SH-SY5Y (cell line): ENCODE results near the gene GRWD1.

Experiments
- GATA2 ChIP-seq: IDR thresholded peaks from 2 replicates; pipeline ENCODE4 v1.6.1; 2011; ENCODE audit warnings: mild to moderate bottlenecking, low read depth, low read length
- GATA3 ChIP-seq: IDR thresholded peaks from 2 replicates; pipeline ENCODE4 v1.6.1; 2011; ENCODE audit warnings: low read depth, mild to moderate bottlenecking, low read length, moderate library complexity

GRWD1 gene

DNA sequence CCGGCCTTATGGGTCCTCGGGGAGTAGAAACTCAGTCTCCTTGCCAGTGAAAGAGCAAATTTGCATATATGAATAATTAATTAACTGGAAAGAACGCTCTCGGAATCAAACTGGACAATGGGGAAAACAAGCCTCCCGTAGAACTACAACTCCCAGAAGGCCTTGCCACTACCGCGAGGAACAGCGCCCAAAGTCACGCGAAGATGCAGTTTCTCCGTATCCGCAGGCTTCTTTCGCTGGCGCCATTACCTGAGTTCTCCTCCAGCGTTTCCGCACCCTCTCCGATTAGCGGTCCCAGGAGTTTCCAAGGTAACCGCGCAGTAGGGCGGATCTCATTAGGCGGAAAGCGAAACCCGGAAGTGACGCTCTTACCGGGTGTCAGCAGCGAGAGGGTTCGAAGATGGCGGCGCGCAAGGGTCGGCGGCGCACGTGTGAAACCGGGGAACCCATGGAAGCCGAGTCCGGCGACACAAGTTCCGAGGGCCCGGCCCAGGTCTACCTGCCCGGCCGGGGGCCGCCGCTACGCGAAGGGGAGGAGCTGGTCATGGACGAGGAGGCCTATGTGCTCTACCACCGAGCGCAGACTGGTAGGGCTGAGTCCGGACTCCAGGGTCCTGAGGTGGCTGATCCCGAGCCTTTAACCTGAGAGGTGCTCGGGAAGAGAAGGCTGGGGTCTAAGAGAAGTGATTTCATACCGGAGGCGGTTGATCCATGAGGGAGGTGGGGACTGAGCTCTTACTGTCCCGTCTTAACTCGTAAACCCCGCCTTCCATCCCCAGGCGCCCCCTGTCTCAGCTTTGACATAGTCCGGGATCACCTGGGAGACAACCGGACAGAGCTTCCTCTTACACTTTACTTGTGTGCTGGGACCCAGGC, at the start of gene GRWD1:
TSS of gene GRWD1 (plus strand) at position 378 of the 876 bp plus-strand sequence. CDS start at position 401, 23 bp downstream.
- TF ChIP-seq GATA2 (no peak), GATA3 (no peak)

DNA sequence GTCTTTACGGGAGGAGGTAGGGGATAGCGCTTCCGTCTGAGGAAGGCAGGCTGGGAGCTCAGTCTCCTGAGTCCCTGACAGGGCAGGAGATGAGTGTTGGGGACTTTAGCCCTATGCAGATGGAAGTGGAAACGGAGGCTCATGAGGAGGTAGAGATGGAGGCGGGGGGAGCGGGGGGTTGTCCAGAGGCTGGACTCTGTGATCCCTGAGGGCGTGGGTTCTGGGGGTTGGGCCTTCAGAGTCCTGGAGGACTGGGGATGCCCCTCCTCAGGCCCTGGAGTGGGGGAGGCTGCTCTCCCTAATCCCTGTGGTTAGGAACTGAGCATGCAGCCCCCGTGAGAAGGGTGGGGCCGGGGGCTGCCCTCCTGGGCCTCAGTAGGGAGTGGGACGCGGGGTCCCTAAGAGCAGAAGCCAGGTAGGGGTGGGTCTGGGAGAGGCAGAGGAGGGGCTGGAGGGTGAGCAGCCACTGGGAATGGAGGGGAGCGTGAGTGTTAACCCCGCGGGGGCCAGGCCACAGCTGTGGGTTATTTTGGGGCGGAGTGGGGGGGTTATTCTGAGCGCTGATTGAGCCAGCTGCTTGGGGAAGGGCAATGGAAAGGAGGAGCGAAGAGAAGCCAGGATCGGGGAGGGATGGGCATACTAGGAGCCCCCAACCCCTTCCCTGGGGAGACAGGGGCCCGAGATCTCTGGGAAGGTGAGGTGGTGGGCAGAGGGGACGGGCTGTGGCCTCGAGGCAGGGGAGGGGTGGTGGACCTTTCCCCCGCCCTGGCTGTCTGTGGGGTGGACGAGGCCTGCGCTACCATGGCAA, 49.6 kb upstream of the GRWD1 start:
- TF ChIP-seq GATA2 (no peak), GATA3 (no peak)

- TF ChIP-seq GATA3, result no peak
- TF ChIP-seq GATA2, result no peak
These were observed 49.0 kb upstream of the GRWD1 start for GRCh38 chr19:48396824-48397176.

DNA sequence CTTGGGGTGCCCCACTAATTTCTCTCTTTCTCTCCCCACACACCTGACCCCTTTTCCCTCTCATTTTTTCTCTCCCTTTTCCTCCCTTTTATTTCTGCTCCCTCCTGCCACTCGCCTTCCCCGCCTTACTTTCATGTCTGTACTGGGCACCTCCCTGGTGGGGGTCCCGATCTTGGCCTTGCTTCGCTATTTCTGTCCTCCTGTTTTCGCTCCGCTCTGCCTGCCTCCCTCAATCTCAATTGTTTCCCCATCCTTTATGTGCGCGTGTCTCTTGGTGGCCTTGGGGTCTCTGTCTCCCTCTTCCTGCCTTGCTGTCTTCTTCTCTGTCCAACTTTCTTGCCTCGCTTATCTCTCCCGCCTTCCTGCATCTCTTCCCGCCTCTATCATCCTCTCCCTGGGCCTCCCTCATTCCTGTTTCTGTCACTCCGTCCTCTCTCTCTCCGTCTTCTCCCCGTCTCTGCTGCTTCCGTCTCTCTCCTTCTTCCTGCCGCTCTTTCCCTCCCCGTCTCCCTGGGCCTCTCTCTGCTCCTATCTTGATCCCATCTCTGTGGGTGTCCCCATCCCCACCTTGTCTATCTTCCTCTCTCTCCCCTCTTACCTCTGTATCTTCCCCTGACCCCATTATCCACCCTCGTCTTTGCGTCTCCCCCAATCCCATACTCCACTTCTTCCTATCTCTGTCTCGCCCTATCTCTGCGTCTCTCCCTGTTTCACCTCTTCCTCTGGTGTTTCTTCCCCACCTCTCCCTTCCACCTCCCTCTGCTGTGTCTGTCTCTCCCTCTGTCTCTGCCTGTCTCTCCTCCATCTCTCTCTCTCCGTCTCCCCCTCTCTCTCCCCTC, 48.3 kb upstream of the GRWD1 start:
- TF ChIP-seq GATA2, result no peak
- TF ChIP-seq GATA3, result no peak

GRCh38 chr19:48398102-48398374, 47.7 kb upstream of the GRWD1 start:
- TF ChIP-seq GATA2 (no peak), GATA3 (no peak)

- TF ChIP-seq GATA2, result no peak
These were observed 47.2 kb upstream of the GRWD1 start for GRCh38 chr19:48398375-48399235.

- TF ChIP-seq GATA3, result no peak
- TF ChIP-seq GATA2, result no peak
These were observed 45.6 kb upstream of the GRWD1 start for GRCh38 chr19:48400018-48400742.

DNA sequence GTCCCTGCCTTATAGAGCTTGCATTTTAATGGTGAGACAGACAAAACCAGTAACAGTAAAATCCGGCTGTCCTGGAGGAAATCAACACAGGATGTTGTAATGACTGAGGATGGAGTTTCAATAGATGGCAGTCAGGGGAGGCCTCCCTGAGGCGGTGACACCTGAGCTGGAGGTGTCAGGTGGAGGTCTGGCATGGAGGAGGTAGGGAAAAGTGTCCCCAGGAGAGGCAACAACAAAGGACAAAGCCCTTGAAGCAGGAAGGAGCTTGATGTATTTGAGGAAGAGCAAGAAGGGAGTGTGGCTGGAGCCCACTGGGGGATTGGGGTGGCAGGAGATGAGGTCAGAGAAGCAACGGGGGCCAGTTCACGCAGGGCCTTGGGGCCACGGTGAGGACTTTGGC, 44.5 kb upstream of the GRWD1 start:
- no peak for TF ChIP-seq GATA2
- TF ChIP-seq GATA3, result no peak

GRCh38 chr19:48403606-48404005, 42.2 kb upstream of the GRWD1 start:
- no peak for TF ChIP-seq GATA2
- TF ChIP-seq GATA3, result no peak

DNA sequence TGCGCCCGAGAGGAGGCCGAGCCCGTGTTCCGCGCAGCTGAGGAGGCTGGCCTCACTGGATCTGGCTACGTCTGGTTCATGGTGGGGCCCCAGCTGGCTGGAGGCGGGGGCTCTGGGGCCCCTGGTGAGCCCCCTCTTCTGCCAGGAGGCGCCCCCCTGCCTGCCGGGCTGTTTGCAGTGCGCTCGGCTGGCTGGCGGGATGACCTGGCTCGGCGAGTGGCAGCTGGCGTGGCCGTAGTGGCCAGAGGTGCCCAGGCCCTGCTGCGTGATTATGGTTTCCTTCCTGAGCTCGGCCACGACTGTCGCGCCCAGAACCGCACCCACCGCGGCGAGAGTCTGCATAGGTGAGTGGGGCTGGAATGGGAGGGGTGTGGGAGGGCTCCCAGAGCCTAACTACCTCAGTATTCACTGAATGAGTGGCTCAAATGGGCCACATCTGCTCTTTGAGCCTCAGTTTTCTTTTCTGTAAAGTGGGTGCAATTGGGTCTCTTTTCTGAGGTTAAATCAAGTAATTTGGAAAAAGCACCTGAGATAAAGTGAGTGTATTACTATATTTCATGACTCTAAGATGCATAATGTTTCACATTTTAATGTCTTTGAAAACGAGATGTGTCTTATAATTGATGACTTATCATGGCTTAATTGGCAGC, 40.6 kb upstream of the GRWD1 start:
- no peak for TF ChIP-seq GATA3
- TF ChIP-seq GATA2, result no peak

DNA sequence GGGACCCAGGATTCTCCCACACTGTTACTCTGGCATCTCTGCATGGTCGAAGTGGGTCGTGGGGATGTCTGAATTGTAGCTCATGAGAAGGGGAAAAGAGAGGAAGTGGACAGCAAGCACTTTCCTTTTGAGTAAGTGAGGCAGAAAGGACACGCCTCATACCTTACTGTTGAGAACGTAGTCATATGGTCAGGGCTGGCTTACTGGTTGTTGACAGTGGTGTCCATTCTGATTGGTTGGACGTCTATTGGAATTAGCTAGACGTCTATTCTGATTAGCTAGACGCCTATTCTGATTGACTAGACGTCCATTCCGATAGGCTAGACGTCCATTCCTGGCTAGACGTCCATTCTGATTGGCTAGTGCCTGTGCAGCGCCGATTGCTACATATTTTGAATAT, 39.9 kb upstream of the GRWD1 start:
- TF ChIP-seq GATA3, result no peak
- no peak for TF ChIP-seq GATA2

DNA sequence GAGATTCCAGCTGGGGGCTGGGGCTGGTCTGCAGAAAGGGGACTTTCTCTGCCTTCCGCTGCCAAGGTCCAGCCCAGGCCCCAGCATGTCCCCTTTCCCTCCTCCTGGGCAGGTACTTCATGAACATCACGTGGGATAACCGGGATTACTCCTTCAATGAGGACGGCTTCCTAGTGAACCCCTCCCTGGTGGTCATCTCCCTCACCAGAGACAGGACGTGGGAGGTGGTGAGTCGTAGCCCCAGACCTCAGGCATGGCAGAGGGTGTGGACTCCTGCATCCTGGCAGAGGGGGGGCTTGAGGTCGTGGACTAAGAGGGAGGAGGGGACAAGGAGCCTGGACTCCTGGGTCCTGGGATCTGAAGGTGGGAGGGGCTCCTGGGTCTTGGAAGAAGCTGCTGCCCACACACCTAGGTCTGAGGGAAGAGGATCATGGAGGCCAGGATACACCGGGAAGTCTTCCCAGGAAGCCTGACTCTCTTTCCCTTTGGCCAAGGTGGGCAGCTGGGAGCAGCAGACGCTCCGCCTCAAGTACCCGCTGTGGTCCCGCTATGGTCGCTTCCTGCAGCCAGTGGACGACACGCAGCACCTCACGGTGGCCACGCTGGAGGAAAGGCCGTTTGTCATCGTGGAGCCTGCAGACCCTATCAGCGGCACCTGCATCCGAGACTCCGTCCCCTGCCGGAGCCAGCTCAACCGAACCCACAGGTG, 31.8 kb upstream of the GRWD1 start:
- no peak for TF ChIP-seq GATA2
- TF ChIP-seq GATA3, result no peak

- TF ChIP-seq GATA2 (no peak), GATA3 (no peak)
These were observed 30.4 kb upstream of the GRWD1 start for GRCh38 chr19:48415395-48415794.
